Hepatocyte (in vitro differentiated cells): Measurements from ENCODE around the gene GPR22. TPM values are rescaled to one million over a fixed set of nuclear protein-coding genes. Genes with fewer than 3 reads are reported as not detected.

Experiments used
- DNase-seq: peaks from one replicate; pipeline ENCODE4 v3.0.0-alpha.2; 2016; ENCODE audit warnings: low spot score
- H2AFZ ChIP-seq: fragments of 200-600 bp; sonication (generic); 2 replicates; pipeline ENCODE4 v1.6.0; 2016; ENCODE audit warnings: antibody characterized with exemption, mild to moderate bottlenecking
- H3K27ac ChIP-seq: fragments of 200-600 bp; sonication (generic); 2 replicates; pipeline ENCODE4 v1.5.1; 2016; ENCODE audit warnings: mild to moderate bottlenecking
- H3K27me3 ChIP-seq: fragments of 200-600 bp; sonication (generic); 2 replicates; pipeline ENCODE4 v1.6.1; 2016
- H3K36me3 ChIP-seq: fragments of 200-600 bp; sonication (generic); replicated peaks from 2 replicates; pipeline ENCODE4 v1.5.1; 2016; ENCODE audit warnings: low read depth; ENCODE audit not compliant: insufficient read depth
- H3K4me1 ChIP-seq: fragments of 200-600 bp; sonication (generic); 2 replicates; pipeline ENCODE4 v1.5.1; 2016; ENCODE audit warnings: mild to moderate bottlenecking, moderate library complexity; ENCODE audit not compliant: insufficient read depth
- H3K4me2 ChIP-seq: fragments of 200-600 bp; sonication (generic); 2 replicates; pipeline ENCODE4 v1.6.0; 2016
- H3K4me3 ChIP-seq: fragments of 200-600 bp; sonication (generic); 2 replicates; pipeline ENCODE4 v1.5.1; 2016; ENCODE audit warnings: mild to moderate bottlenecking
- H3K79me2 ChIP-seq: fragments of 200-600 bp; sonication (generic); 2 replicates; pipeline ENCODE4 v1.6.0; 2017; ENCODE audit warnings: mild to moderate bottlenecking
- H3K9me2 ChIP-seq: fragments of 200-600 bp; sonication (generic); replicated peaks from 2 replicates; pipeline ENCODE4 v1.6.0; 2017; ENCODE audit warnings: mild to moderate bottlenecking; ENCODE audit not compliant: insufficient read depth
- H3K9me3 ChIP-seq: fragments of 200-600 bp; sonication (generic); 2 replicates; pipeline ENCODE4 v1.5.1; 2016; ENCODE audit warnings: low read depth, mild to moderate bottlenecking
- H4K20me1 ChIP-seq: fragments of 200-600 bp; sonication (generic); 2 replicates; pipeline ENCODE4 v1.6.0; 2016; ENCODE audit warnings: mild to moderate bottlenecking; ENCODE audit not compliant: insufficient read depth, poor library complexity, severe bottlenecking
- EZH2 ChIP-seq: fragments of 200-600 bp; sonication (generic); IDR thresholded peaks from 2 replicates; pipeline ENCODE4 v1.6.1; 2016; ENCODE audit warnings: antibody characterized with exemption, mild to moderate bottlenecking, borderline replicate concordance
- EZH2phosphoT487 ChIP-seq: fragments of 200-600 bp; sonication (generic); IDR thresholded peaks from one replicate; pipeline ENCODE4 v1.6.1; 2018; ENCODE audit warnings: antibody characterized with exemption, mild to moderate bottlenecking, low read depth, moderate library complexity; ENCODE audit not compliant: unreplicated experiment, severe bottlenecking
- WGBS: methylation state at CpG from one replicate; pipeline ENCODE4 v1.1.6; 2016; ENCODE audit warnings: low lambda C conversion rate; ENCODE audit errors: missing lambda C conversion rate; 5-methylcytosine and 5-hydroxymethylcytosine counted together
- polyA plus RNA-seq: library from polyadenylated mRNA; unstranded; fragments of >200 nt; fragmentation: Nextera tagmentation; extraction: Ambion mirVana; gene quantifications from 2 replicates; pipeline ENCODE4 v1.2.1, GENCODE V29; 2016
- total RNA-seq: library from RNA; depleted of rRNA; stranded (reverse); fragments of >200 nt; gene quantifications from 2 replicates; pipeline ENCODE4 v1.2.3, GENCODE V29; 2014
- TF ChIP-seq, protein P1 (sequence below): fragments of 200-600 bp; sonication (generic); IDR thresholded peaks from 2 replicates; pipeline ENCODE4 v1.5.1; 2016; ENCODE audit warnings: antibody characterized with exemption, mild to moderate bottlenecking; ENCODE audit not compliant: poor library complexity

Gene GPR22
- total and polyA plus RNA-seq, 2 experiments from 2014 or later: 0.07 to 0.27 TPM

DNA sequence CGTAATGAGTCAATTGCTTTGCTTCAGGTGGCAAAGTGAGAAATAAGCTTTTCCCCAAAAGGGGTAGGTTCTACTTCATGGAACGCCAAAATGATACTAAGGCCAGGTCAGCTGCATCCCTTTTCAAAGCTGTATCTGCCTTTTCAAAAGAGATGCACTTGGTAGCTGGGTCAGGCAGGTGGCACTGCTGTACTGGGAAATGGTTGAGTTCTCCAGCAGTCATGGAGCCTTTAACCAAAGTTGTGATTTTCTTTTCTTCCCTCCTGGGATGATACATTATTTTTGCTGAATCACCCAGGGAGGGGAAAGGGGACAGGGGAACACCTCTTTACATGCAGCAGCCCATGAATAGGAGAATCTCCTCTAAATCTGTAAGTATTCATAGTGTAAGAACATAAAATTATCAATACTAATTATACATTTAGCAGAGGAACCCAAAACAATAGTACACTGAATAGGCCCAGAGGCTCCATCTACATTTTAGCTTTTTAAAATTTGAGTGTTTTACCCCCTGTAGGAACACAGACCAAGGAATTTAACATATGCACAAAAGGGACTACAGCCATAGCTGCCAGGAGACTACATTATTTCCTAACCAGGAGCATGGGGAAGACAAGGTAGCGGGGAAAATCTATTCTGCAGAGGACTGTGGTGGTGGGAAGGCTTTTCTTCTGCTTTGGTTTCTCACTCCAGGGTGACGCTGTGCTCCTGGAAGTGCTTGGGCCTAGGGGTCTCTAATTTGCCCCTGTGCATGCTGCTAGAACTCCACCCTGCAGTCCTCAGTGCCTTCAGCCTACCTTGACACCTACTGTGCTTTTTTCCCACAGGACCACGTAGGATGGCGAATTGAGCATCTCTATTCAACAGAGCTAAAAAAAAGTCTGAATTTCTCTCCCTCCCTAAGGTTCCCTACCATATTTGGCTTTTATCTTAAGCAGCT lies 6.4 kb upstream of the GPR22 start:
- DNase-seq: peak; percentile 69
- Histone ChIP-seq H3K4me2 (no peak overlapping the region), H4K20me1 (no peaks in the 10 kb centered on the region), H3K4me1 (no peaks in the 10 kb centered on the region), H3K9me3 (no peaks in the 10 kb centered on the region), H3K36me3 (no peaks in the 10 kb centered on the region), H3K9me2 (no peaks in the 10 kb centered on the region), H3K4me3 (no peak overlapping the region), H3K79me2 (no peaks in the 10 kb centered on the region), H3K27me3 (no peaks in the 10 kb centered on the region), H2AFZ (no peak overlapping the region), H3K27ac (no peak overlapping the region)
- 87% methylated on average over 6 of the region's 6 CpGs for WGBS
- TF ChIP-seq EZH2: no peak
- TF ChIP-seq EZH2phosphoT487: no peak
- TF ChIP-seq, protein P1, sequence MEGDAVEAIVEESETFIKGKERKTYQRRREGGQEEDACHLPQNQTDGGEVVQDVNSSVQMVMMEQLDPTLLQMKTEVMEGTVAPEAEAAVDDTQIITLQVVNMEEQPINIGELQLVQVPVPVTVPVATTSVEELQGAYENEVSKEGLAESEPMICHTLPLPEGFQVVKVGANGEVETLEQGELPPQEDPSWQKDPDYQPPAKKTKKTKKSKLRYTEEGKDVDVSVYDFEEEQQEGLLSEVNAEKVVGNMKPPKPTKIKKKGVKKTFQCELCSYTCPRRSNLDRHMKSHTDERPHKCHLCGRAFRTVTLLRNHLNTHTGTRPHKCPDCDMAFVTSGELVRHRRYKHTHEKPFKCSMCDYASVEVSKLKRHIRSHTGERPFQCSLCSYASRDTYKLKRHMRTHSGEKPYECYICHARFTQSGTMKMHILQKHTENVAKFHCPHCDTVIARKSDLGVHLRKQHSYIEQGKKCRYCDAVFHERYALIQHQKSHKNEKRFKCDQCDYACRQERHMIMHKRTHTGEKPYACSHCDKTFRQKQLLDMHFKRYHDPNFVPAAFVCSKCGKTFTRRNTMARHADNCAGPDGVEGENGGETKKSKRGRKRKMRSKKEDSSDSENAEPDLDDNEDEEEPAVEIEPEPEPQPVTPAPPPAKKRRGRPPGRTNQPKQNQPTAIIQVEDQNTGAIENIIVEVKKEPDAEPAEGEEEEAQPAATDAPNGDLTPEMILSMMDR: peak; percentile 75

DNA sequence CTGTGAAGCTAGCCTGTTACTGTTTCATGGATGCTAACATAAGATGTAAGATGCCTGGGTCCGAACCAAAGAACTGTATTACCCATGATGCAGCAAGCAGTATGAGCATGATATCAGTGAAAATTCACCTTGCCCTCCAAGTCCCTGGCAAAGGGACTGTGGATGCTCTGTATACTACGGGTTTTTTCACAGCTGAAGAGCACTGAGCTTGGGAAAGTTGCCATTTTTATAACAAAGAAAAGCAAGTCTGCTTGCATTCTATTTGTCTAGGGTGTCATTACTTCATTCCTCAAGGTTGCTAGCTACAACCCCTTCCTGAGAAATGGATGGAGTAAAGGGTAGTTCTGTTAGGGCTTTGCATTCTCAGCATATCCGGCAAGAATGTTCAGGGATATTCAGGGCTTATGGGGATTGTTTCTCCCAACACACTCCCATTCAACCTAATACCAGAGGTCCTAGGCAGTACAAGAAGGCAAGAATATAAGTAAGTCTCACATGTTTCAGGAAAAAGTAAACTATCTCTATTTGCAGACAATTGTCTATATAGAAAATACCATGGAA lies 5.1 kb upstream of the GPR22 start:
- Histone ChIP-seq H3K9me2 (no peaks in the 10 kb centered on the region), H3K4me2 (no peak overlapping the region), H3K36me3 (no peaks in the 10 kb centered on the region), H3K4me3 (no peak overlapping the region), H3K27ac (no peak overlapping the region), H4K20me1 (no peaks in the 10 kb centered on the region), H2AFZ (no peak overlapping the region), H3K27me3 (no peaks in the 10 kb centered on the region), H3K4me1 (no peaks in the 10 kb centered on the region), H3K79me2 (no peaks in the 10 kb centered on the region), H3K9me3 (no peaks in the 10 kb centered on the region)
- TF ChIP-seq EZH2: no peak
- TF ChIP-seq EZH2phosphoT487: no peak
- TF ChIP-seq, protein P1: no peak
- 76% methylated on average over 3 of the region's 3 CpGs for WGBS
- DNase-seq: no peak

DNA sequence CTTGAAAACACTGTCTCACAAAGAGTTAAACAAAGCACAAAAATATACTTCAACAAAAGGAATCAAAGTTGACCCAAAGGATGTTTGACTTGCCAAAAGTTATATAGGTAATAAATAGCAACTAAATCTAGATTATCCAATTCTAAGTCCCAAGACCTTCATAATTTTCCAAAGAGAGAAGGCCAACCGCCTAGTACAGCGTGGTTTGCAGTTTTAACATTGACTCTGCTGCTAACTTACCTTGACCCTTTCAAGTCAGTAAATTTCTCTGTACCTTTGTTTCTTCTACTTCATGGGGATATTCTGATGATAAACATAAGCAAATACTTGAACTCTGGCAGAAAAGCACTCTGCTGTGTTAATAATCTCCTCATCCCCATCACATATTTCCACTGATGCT lies 1.9 kb upstream of the GPR22 start:
- H3K4me2 ChIP-seq: no peak overlapping the region
- H3K79me2 ChIP-seq: no peaks in the 10 kb centered on the region
- DNase-seq: no peak
- no peaks in the 10 kb centered on the region for H3K4me1 ChIP-seq
- H3K36me3 ChIP-seq: no peaks in the 10 kb centered on the region
- no peak overlapping the region for H2AFZ ChIP-seq
- H3K9me2 ChIP-seq: no peaks in the 10 kb centered on the region
- 92% methylated on average over 2 of the region's 2 CpGs for WGBS
- no peaks in the 10 kb centered on the region for H3K27me3 ChIP-seq
- no peaks in the 10 kb centered on the region for H3K9me3 ChIP-seq
- no peak overlapping the region for H3K27ac ChIP-seq
- no peaks in the 10 kb centered on the region for H4K20me1 ChIP-seq
- TF ChIP-seq, protein P1: no peak
- no peak for TF ChIP-seq EZH2
- TF ChIP-seq EZH2phosphoT487: no peak
- H3K4me3 ChIP-seq: no peak overlapping the region
